Coronary artery (tissue), 2 donors: ENCODE measurements around the gene PQBP1.

Source experiments
- DNase-seq: peaks from one replicate; pipeline ENCODE4 v3.0.0-alpha.2; 2017; ENCODE audit warnings: low spot score
- H3K27ac ChIP-seq, 2 donors: fragments of 200-600 bp; sonication (generic); one replicate each; pipeline ENCODE4 v1.5.1; 2016 to 2019
- H3K4me3 ChIP-seq: fragments of 200-600 bp; sonication (generic); 2 replicates; pipeline ENCODE4 v1.5.1; 2016; ENCODE audit warnings: mild to moderate bottlenecking, moderate library complexity
- CTCF ChIP-seq: fragments of 200-600 bp; sonication (generic); IDR thresholded peaks from one replicate; pipeline ENCODE4 v1.5.1; 2019; ENCODE audit warnings: antibody characterized with exemption

PQBP1 gene

GRCh38 chrX:48927736-48928382 is 30.1 kb downstream of the PQBP1 start:
- no peak for TF ChIP-seq CTCF
- H3K27ac ChIP-seq, result no peak overlapping the region
- no peak for DNase-seq

GRCh38 chrX:48933757-48934156 is 36.0 kb downstream of the PQBP1 start:
- Histone ChIP-seq H3K27ac (no peak overlapping the region), H3K4me3 (no peak overlapping the region)
- no peak for TF ChIP-seq CTCF
- no peak for DNase-seq

More at GRCh38 chrX:48927736-48928382, 30.1 kb downstream of the PQBP1 start:
- no peak overlapping the region for H3K4me3 ChIP-seq

GRCh38 chrX:48934581-48935300 is 37.0 kb downstream of the PQBP1 start:
- no peak overlapping the region for H3K27ac ChIP-seq
- DNase-seq, result no peak
- TF ChIP-seq CTCF, result no peak
- H3K4me3 ChIP-seq, result no peak overlapping the region

GRCh38 chrX:48935301-48935670 is 37.6 kb downstream of the PQBP1 start:
- DNase-seq, result no peak
- H3K27ac ChIP-seq, result no peak overlapping the region
- TF ChIP-seq CTCF, result no peak
- no peak overlapping the region for H3K4me3 ChIP-seq

GRCh38 chrX:48936429-48937053 is 38.8 kb downstream of the PQBP1 start:
- no peak overlapping the region for H3K4me3 ChIP-seq
- no peak for DNase-seq
- no peak for TF ChIP-seq CTCF
- no peak overlapping the region for H3K27ac ChIP-seq

- Histone ChIP-seq H3K27ac (no peak overlapping the region), H3K4me3 (no peak overlapping the region)
- no peak for TF ChIP-seq CTCF
- no peak for DNase-seq
These were observed 39.6 kb downstream of the PQBP1 start for GRCh38 chrX:48937054-48937907.
